MM.1S (cell line): ENCODE data around the gene TGFBR3L.

Experiments used
- DNase-seq: peaks from one replicate; pipeline ENCODE4 v3.0.0-alpha.2; 2015
- H2AFZ ChIP-seq: fragments of 300-600 bp; sonication (generic); 2 replicates; pipeline ENCODE4 v1.6.0; 2016; ENCODE audit warnings: antibody characterized with exemption, low read length
- H3F3A ChIP-seq: fragments of 300-600 bp; sonication (generic); 2 replicates; pipeline ENCODE4 v1.6.1; 2016; ENCODE audit warnings: mild to moderate bottlenecking, antibody characterized with exemption, low read length, moderate library complexity, mixed read lengths; ENCODE audit not compliant: insufficient read depth
- H3K27ac ChIP-seq: fragments of 300-600 bp; sonication (generic); 2 replicates; pipeline ENCODE4 v1.5.1; 2016; ENCODE audit warnings: mild to moderate bottlenecking, low read length
- H3K27me3 ChIP-seq: fragments of 300-600 bp; sonication (generic); replicated peaks from 2 replicates; pipeline ENCODE4 v1.6.0; 2016; ENCODE audit warnings: low read length; ENCODE audit not compliant: insufficient read depth
- H3K36me3 ChIP-seq: fragments of 300-600 bp; sonication (generic); replicated peaks from 2 replicates; pipeline ENCODE4 v1.6.1; 2016; ENCODE audit warnings: mild to moderate bottlenecking, low read length, mixed read lengths; ENCODE audit not compliant: insufficient read depth
- H3K4me1 ChIP-seq: fragments of 300-600 bp; sonication (generic); 2 replicates; pipeline ENCODE4 v1.6.1; 2016; ENCODE audit warnings: low read length, mixed read lengths
- H3K4me2 ChIP-seq: fragments of 300-600 bp; sonication (generic); 2 replicates; pipeline ENCODE4 v1.6.0; 2016; ENCODE audit warnings: low read depth, low read length
- H3K4me3 ChIP-seq: fragments of 300-600 bp; sonication (generic); 2 replicates; pipeline ENCODE4 v1.5.1; 2016; ENCODE audit warnings: low read length, mixed read lengths
- H3K79me2 ChIP-seq: fragments of 300-600 bp; sonication (generic); 2 replicates; pipeline ENCODE4 v1.6.1; 2016; ENCODE audit warnings: mixed run types, low read length, mixed read lengths
- H3K9ac ChIP-seq: fragments of 300-600 bp; sonication (generic); 2 replicates; pipeline ENCODE4 v1.6.1; 2016; ENCODE audit warnings: low read length, mixed read lengths
- H3K9me2 ChIP-seq: fragments of 300-600 bp; sonication (generic); replicated peaks from 2 replicates; pipeline ENCODE4 v1.6.1; 2016; ENCODE audit warnings: mild to moderate bottlenecking, low read length, mixed read lengths; ENCODE audit not compliant: insufficient read depth
- H3K9me3 ChIP-seq: fragments of 300-600 bp; sonication (generic); replicated peaks from 2 replicates; pipeline ENCODE4 v1.6.1; 2016; ENCODE audit warnings: mild to moderate bottlenecking, low read length, mixed read lengths; ENCODE audit not compliant: insufficient read depth
- H4K20me1 ChIP-seq: fragments of 300-600 bp; sonication (generic); 2 replicates; pipeline ENCODE4 v1.6.1; 2016; ENCODE audit warnings: mild to moderate bottlenecking, low read length, moderate library complexity, mixed read lengths; ENCODE audit not compliant: insufficient read depth
- EZH2 ChIP-seq: fragments of 300-600 bp; sonication (generic); optimal IDR thresholded peaks from 2 replicates; pipeline ENCODE3; 2017; ENCODE audit warnings: low read depth, mild to moderate bottlenecking, antibody characterized with exemption, low read length, mixed read lengths
- EZH2phosphoT487 ChIP-seq: fragments of 300-600 bp; sonication (generic); IDR thresholded peaks from 2 replicates; pipeline ENCODE4 v1.6.1; 2018; ENCODE audit warnings: antibody characterized with exemption, low read length
- TF ChIP-seq, protein P1 (sequence below): fragments of 300-600 bp; sonication (generic); IDR thresholded peaks from 2 replicates; pipeline ENCODE4 v1.5.1; 2016; ENCODE audit warnings: antibody characterized with exemption, low read length, mixed read lengths

Gene TGFBR3L

DNA sequence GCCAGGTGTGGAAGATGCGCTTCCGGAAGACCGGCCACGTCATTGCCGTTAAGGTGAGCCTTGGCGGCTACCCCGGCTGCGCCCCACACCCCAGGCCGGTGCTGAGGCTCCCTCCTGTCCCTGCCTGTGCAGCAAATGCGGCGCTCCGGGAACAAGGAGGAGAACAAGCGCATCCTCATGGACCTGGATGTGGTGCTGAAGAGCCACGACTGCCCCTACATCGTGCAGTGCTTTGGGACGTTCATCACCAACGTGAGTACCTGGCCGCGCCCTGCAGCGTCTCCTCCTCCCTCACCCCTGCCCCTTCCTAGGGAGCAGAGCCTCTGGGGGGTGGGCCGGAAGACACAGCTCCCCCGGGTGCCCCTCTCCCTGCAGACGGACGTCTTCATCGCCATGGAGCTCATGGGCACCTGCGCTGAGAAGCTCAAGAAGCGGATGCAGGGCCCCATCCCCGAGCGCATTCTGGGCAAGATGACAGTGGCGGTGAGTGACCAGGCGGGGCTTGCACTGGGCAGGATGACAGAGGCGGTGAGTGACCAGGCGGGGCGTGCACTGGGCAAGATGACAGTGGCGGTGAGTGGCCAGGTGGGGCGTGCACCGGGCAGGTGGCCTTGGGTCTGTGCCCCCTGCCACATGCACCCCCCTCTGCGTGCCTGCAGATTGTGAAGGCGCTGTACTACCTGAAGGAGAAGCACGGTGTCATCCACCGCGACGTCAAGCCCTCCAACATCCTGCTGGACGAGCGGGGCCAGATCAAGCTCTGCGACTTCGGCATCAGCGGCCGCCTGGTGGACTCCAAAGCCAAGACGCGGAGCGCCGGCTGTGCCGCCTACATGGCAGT is 4.1 kb upstream of the TGFBR3L start:
- Histone ChIP-seq H3K4me3 (no peak overlapping the region), H2AFZ (no peak overlapping the region), H3K9me3 (no peaks in the 10 kb centered on the region), H3K9me2 (no peaks in the 10 kb centered on the region), H3K27me3 (peaks cover 3% of the 10 kb centered on the region; the same call in 1 of the 2 replicates), H3K27ac (no peak overlapping the region), H3K4me1 (no peaks in the 10 kb centered on the region), H4K20me1 (peaks cover 13% of the 10 kb centered on the region), H3K79me2 (peaks cover 39% of the 10 kb centered on the region), H3K4me2 (no peak overlapping the region), H3K36me3 (no peaks in the 10 kb centered on the region; the same call in 1 of the 2 replicates), H3F3A (0 out of 2 replicates have a peak, but pooled peaks cover 3% of the 10 kb centered on the region), H3K9ac (no peak overlapping the region)
- TF ChIP-seq EZH2phosphoT487 (no peak), EZH2 (no peak)
- TF ChIP-seq, protein P1, sequence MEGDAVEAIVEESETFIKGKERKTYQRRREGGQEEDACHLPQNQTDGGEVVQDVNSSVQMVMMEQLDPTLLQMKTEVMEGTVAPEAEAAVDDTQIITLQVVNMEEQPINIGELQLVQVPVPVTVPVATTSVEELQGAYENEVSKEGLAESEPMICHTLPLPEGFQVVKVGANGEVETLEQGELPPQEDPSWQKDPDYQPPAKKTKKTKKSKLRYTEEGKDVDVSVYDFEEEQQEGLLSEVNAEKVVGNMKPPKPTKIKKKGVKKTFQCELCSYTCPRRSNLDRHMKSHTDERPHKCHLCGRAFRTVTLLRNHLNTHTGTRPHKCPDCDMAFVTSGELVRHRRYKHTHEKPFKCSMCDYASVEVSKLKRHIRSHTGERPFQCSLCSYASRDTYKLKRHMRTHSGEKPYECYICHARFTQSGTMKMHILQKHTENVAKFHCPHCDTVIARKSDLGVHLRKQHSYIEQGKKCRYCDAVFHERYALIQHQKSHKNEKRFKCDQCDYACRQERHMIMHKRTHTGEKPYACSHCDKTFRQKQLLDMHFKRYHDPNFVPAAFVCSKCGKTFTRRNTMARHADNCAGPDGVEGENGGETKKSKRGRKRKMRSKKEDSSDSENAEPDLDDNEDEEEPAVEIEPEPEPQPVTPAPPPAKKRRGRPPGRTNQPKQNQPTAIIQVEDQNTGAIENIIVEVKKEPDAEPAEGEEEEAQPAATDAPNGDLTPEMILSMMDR = no peak
- no peak for DNase-seq

DNA sequence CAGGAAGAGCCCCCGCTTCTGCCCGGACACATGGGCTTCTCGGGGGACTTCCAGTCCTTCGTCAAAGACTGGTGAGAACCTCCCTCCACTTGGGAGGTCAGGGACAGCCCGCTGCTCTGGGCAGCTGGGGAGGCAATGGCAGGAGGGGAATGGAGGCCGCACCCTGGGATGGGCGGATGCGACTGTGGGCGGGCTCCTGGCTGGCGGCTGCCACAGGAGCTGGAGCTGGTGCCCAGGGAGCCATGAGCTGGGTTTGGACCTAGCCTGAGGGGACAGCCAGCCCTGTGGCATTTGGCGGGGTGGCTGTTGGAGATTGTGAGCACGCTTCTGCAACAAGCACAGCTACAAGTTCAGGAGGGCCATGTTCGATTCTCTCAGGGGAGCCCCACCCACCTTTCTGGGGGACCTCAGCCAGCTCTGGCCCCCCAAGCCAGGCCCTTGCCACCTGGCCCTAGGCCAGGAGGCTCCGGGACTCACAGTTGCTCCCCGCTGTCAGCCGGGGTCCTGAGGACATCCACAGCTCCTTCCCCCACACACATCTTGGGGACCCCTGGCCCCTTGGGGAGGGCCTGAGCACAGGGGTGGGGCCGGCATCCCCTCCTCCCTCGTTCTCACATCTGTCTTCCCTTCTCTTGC is 3.0 kb upstream of the TGFBR3L start:
- no peak overlapping the region for H3K27ac ChIP-seq
- 0 out of 2 replicates have a peak, but pooled peaks cover 7% of the 10 kb centered on the region for H3F3A ChIP-seq
- H3K9ac ChIP-seq = no peak overlapping the region
- H3K79me2 ChIP-seq = peaks cover 28% of the 10 kb centered on the region
- H4K20me1 ChIP-seq = peaks cover 10% of the 10 kb centered on the region
- no peak overlapping the region for H2AFZ ChIP-seq
- no peak overlapping the region for H3K4me2 ChIP-seq
- no peaks in the 10 kb centered on the region; the same call in 1 of the 2 replicates for H3K36me3 ChIP-seq
- no peaks in the 10 kb centered on the region for H3K9me2 ChIP-seq
- no peak overlapping the region for H3K4me3 ChIP-seq
- DNase-seq = no peak
- H3K27me3 ChIP-seq = peaks cover 13% of the 10 kb centered on the region
- TF ChIP-seq, protein P1 = no peak
- TF ChIP-seq EZH2 = no peak
- TF ChIP-seq EZH2phosphoT487 = no peak
- peaks cover 4% of the 10 kb centered on the region; the same call in 1 of the 2 replicates for H3K4me1 ChIP-seq
- no peaks in the 10 kb centered on the region for H3K9me3 ChIP-seq

DNA sequence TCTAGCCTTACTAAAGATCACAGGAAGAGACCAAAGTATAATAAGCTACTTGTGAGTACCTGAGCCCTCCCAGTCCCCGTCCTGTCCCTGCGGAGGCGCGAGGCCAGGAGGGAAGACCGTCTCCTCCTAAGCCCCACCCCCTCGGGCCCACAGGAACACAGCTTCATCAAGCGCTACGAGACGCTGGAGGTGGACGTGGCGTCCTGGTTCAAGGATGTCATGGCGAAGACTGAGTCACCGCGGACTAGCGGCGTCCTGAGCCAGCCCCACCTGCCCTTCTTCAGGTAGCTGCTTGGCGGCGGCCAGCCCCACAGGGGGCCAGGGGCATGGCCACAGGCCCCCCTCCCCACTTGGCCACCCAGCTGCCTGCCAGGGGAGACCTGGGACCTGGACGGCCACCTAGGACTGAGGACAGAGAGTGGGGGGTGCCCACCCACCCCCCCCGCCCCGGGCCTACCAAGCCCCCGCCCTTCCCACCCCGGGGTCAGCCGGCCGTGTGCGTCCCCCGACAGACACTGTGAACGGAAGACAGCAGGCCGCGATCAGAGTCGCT is 2.4 kb upstream of the TGFBR3L start:
- Histone ChIP-seq H3K27me3 (peaks cover 18% of the 10 kb centered on the region), H3K9ac (no peak overlapping the region), H3K27ac (no peak overlapping the region), H3K4me3 (no peak overlapping the region), H3K9me2 (no peaks in the 10 kb centered on the region), H3K4me1 (peaks cover 4% of the 10 kb centered on the region; the same call in 1 of the 2 replicates), H3K36me3 (no peaks in the 10 kb centered on the region; the same call in 1 of the 2 replicates), H3K79me2 (peaks cover 23% of the 10 kb centered on the region), H3K9me3 (no peaks in the 10 kb centered on the region), H2AFZ (no peak overlapping the region), H3F3A (0 out of 2 replicates have a peak, but pooled peaks cover 7% of the 10 kb centered on the region), H4K20me1 (peaks cover 10% of the 10 kb centered on the region), H3K4me2 (no peak overlapping the region)
- DNase-seq = no peak
- TF ChIP-seq, protein P1 = no peak
